Mesothelial cell of epicardium (in vitro differentiated cells): ENCODE measurements around the gene SCFD2. TPM values are rescaled to one million over a fixed set of nuclear protein-coding genes. Genes with fewer than 3 reads are reported as not detected.

ENCODE experiments used
- DNase-seq, 2 experiments: peaks; one replicate each; pipeline ENCODE4 v3.0.0; 2021; ENCODE audit warnings: low spot score in 2 of 2; ENCODE audit not compliant: unreplicated experiment in 2 of 2
- H3K27ac Mint-ChIP-seq: 2 replicates; pipeline ENCODE4 v1.8.0; 2021; ENCODE audit warnings: mixed read lengths
- H3K27me3 Mint-ChIP-seq: 2 replicates; pipeline ENCODE4 v1.8.0; 2021; ENCODE audit warnings: low read depth, mixed read lengths
- H3K36me3 Mint-ChIP-seq: 2 replicates; pipeline ENCODE4 v1.8.0; 2021; ENCODE audit warnings: mixed read lengths
- H3K4me1 Mint-ChIP-seq: 2 replicates; pipeline ENCODE4 v1.8.0; 2021; ENCODE audit warnings: mixed read lengths
- H3K4me3 Mint-ChIP-seq: 2 replicates; pipeline ENCODE4 v1.8.0; 2021; ENCODE audit warnings: mild to moderate bottlenecking, moderate library complexity, mixed read lengths
- H3K9me3 Mint-ChIP-seq: 2 replicates; pipeline ENCODE4 v1.8.0; 2021; ENCODE audit warnings: mixed read lengths
- total RNA-seq: library from RNA; stranded (reverse); gene quantifications from 3 replicates; pipeline ENCODE4 v1.2.1, GENCODE V29; 2021
- TF ChIP-seq, protein P1 (sequence below): fragments of 200-600 bp; sonication (generic); IDR thresholded peaks from one replicate; pipeline ENCODE4 v1.5.0; 2021; ENCODE audit warnings: antibody characterized with exemption; ENCODE audit not compliant: unreplicated experiment

The SCFD2 gene
- total RNA-seq, 1 donor from 2014 or later = 15.6 TPM

DNA sequence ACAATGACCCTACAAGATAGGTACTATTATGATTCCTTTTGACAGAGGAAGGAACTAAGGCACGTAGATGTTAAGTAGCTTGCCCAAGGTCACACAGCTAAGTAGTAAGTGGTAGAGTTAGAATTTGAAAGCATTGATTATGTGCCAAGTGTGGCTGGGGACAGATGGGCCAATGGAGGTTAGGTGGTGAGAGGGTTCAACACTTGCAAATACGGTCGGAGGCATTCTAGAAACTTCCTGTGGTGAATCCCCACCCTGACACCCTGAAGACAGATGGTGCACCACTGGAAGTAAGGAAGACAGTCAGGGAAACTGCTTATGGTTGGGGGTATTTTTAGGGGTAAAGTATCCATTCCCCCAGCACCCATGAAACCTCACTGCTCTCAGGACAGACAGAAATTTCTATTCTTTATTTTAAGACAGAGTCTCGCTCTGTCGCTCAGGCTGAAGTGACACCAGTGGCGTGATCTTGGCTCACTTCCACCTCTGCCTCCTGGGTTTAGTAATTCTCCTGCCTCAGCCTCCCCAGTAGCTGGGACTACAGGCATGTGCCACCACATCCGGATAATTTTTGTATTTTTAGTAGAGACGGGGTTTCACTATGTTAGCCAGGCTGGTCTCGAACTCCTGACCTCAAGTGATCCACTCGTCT lies 361.2 kb downstream of the SCFD2 start:
- Mint-ChIP-seq H3K9me3 (no peaks in the 10 kb centered on the region), H3K27ac (no peak overlapping the region), H3K4me1 (peaks cover 23% of the 10 kb centered on the region), H3K27me3 (no peaks in the 10 kb centered on the region), H3K36me3 (no peaks in the 10 kb centered on the region), H3K4me3 (no peak overlapping the region)
- TF ChIP-seq, protein P1, sequence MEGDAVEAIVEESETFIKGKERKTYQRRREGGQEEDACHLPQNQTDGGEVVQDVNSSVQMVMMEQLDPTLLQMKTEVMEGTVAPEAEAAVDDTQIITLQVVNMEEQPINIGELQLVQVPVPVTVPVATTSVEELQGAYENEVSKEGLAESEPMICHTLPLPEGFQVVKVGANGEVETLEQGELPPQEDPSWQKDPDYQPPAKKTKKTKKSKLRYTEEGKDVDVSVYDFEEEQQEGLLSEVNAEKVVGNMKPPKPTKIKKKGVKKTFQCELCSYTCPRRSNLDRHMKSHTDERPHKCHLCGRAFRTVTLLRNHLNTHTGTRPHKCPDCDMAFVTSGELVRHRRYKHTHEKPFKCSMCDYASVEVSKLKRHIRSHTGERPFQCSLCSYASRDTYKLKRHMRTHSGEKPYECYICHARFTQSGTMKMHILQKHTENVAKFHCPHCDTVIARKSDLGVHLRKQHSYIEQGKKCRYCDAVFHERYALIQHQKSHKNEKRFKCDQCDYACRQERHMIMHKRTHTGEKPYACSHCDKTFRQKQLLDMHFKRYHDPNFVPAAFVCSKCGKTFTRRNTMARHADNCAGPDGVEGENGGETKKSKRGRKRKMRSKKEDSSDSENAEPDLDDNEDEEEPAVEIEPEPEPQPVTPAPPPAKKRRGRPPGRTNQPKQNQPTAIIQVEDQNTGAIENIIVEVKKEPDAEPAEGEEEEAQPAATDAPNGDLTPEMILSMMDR = no peak
- DNase-seq = no peak

DNA sequence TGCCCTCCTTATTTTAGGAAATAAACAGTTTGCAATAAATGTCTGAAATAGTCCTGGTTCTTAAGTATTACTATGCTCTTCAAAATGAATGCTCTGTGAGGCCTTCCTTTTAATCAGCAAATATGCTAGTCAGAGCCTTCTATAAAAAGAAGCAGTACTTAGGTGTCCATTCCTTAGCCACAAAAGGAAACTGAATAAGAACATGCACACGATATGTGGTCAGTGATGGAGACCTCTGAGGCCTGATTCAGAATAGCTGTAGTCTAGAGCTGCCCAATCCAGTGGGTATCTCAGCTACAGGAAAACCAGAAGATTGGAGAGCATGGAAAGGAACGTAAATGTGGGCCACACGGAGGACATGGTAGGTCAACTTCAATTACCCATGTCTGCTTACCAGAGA lies 361.9 kb downstream of the SCFD2 start:
- H3K36me3 Mint-ChIP-seq = no peaks in the 10 kb centered on the region

DNA sequence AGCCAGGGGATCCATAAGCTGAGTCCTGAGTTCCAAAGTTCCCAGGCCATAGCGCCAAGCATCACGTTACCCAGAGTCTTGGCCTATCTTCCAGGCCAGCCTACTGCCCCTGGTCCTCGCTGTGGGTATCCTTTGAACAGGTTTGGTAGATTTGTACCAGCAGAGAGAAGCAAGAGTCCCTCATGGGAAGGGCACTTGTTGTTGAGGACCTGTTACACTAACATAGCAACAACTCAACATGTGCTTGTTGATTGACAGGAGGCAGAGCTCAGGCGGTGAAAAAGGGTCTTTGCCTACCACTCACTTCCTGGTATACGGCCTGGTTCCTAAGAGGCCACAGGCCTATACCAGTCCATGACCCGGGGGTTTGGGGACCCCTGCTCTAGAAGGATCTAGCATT lies 365.3 kb downstream of the SCFD2 start:
- DNase-seq = no peak
- Mint-ChIP-seq H3K4me3 (no peak overlapping the region), H3K9me3 (no peaks in the 10 kb centered on the region), H3K4me1 (peaks cover 27% of the 10 kb centered on the region), H3K27me3 (no peaks in the 10 kb centered on the region), H3K36me3 (no peaks in the 10 kb centered on the region), H3K27ac (no peak overlapping the region)
- TF ChIP-seq, protein P1 = no peak

More for the DNA sequence above, 361.9 kb downstream of the SCFD2 start:
- no peak for DNase-seq
- H3K4me3 Mint-ChIP-seq = no peak overlapping the region
- TF ChIP-seq, protein P1 = no peak
- peaks cover 16% of the 10 kb centered on the region for H3K4me1 Mint-ChIP-seq
- no peaks in the 10 kb centered on the region for H3K9me3 Mint-ChIP-seq
- no peak overlapping the region for H3K27ac Mint-ChIP-seq
- H3K27me3 Mint-ChIP-seq = no peaks in the 10 kb centered on the region

DNA sequence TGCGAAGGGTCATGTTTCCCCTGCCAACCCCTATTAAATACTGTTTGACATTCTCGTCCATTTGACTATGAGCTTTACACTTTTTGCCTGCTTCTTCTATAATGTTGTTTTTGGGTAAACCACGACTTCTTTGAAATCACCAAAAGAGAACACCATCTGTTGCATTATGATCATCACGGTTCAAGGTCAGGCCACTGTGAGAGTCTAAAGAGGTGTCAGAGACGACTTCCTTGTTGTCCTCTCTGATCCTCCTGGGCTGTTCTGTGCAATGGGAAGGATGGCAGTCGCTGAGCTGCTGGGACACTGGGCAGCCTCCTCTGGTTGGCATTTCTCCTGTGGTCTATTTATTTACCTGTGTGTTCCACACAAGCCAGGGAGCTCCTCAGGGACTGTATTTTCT lies 366.2 kb downstream of the SCFD2 start:
- H3K36me3 Mint-ChIP-seq = no peaks in the 10 kb centered on the region
- no peaks in the 10 kb centered on the region for H3K9me3 Mint-ChIP-seq
- no peak overlapping the region for H3K27ac Mint-ChIP-seq
- TF ChIP-seq, protein P1 = no peak
- peaks cover 32% of the 10 kb centered on the region for H3K4me1 Mint-ChIP-seq
- no peak overlapping the region for H3K4me3 Mint-ChIP-seq
- no peak for DNase-seq
- no peaks in the 10 kb centered on the region for H3K27me3 Mint-ChIP-seq

DNA sequence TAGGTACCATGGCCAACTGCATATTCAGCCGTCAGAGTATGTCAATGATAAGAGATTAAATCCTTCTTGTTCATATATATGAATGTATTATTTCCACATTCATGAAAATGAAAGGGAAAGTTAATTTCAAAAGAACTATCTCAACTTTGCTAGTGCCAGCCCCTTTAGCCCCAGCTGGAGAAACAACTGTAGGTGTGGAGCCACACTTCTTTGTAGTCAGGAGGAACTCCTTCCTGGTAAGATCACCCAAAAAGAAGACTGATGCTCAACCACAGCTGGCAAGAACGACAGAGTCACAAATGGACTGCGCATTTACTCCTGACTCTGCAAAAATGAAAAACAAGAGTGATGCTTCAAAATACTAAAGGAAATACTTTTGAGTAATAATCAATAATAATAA lies 367.4 kb downstream of the SCFD2 start:
- DNase-seq = no peak
- Mint-ChIP-seq H3K27ac (no peak overlapping the region), H3K36me3 (no peaks in the 10 kb centered on the region), H3K27me3 (no peaks in the 10 kb centered on the region), H3K9me3 (no peaks in the 10 kb centered on the region), H3K4me3 (no peak overlapping the region), H3K4me1 (peaks cover 44% of the 10 kb centered on the region)
- TF ChIP-seq, protein P1 = no peak

DNA sequence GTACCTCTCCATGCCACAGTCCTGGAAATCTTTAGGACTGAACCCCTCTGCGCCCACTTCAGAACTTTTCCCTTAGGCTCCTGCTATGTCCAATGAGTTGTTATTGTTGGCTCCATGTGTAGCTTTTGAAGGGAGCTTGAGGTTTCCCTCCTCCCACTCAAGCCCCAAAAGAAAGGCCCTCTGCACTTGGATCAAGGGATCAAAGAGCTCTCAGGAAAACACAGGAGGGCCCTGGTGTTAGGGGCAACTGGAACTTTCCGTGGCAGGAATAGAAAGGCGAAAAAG lies 368.8 kb downstream of the SCFD2 start:
- Mint-ChIP-seq H3K27ac (peak overlapping the region; percentile 95), H3K4me3 (no peak overlapping the region), H3K4me1 (peaks cover 45% of the 10 kb centered on the region), H3K36me3 (no peaks in the 10 kb centered on the region), H3K27me3 (no peaks in the 10 kb centered on the region), H3K9me3 (no peaks in the 10 kb centered on the region)
- no peak for DNase-seq
- TF ChIP-seq, protein P1 = no peak
